Amniotic stem cell (primary cell): ENCODE data around the gene MAD1L1.

Source experiments
- DNase-seq: peaks from one replicate; lab custom pipeline; 2025; lab: John Stamatoyannopoulos, UW

Gene MAD1L1

DNA sequence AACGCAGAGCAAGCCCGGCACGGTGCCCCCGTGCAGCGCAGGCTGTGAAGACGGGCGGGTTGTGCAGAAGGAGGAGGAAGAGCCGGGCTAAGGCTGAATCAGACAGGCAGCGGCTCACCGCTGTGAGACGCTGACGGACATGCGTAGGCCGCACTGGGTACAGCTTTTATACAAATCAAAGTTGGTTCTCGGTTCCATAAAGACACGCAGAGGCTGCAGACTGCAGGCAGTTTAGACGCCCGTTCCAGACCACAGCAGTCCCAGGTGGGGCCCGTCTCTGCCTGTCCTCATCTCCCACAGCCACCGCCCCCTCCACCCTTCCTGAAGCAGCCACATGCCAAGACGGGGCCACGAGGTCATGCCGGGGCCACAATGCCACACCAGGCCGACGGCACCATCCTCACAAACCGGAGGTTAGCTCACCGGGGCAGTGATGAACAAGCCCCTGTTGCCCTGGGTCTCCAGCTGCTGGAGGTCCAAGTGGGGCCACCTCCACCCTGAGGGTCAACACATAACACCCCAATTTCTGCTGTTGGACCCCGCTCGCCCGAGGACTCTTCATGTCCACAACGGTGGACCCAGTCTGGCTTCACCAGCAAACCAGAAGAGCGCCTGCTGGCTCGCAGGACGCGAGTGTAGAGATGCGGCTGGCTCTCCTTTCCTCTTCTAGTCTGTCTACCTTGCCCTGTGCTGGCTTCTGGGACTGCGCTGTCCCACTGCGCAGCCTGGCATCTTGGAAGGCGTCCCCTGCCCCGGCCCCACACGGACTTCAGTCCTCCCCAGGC lies 335.5 kb downstream of the MAD1L1 start:
- DNase-seq, result no peak

DNA sequence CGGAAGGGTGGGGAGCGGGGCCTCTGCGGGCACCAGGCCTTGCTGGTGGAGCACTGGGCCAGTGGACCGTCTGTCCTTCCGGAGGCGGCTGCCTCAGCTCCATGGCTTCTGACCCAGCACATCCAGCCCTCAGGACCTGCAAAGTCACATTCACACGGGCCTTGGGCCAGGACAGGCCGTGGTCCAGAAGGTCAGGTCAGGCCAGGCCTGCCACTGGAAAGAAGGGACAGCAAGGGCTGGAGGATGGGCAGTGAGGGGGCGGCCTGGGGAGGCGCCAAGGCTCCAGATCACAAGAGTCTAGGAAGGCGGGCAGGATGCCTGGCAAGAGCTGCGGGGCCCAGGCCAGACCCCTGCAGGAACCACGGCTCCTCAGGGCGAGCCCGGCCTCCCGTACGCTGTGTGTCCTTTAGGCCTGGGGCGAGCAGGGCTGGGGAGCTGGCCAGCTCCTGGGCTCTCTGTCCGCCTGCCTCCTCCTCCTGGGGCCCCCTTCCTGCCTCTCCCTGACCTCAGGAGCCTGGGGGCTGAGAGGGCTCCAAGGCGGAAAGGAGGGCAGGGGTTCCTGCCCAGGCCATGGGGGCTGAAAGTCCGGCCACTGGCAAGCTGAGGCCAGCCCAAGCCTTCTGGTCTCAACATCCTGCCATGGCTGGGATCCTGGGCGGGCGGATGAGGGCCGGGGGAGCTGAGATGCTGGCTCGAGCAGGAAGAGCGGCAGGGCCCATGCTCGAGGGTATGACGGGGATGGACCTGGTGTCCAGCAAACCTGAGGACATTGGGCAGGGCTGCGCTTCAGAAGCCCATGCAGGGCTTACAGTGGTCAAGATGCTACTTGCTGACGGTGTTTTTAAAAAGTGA lies 336.9 kb downstream of the MAD1L1 start:
- DNase-seq, result no peak

DNA sequence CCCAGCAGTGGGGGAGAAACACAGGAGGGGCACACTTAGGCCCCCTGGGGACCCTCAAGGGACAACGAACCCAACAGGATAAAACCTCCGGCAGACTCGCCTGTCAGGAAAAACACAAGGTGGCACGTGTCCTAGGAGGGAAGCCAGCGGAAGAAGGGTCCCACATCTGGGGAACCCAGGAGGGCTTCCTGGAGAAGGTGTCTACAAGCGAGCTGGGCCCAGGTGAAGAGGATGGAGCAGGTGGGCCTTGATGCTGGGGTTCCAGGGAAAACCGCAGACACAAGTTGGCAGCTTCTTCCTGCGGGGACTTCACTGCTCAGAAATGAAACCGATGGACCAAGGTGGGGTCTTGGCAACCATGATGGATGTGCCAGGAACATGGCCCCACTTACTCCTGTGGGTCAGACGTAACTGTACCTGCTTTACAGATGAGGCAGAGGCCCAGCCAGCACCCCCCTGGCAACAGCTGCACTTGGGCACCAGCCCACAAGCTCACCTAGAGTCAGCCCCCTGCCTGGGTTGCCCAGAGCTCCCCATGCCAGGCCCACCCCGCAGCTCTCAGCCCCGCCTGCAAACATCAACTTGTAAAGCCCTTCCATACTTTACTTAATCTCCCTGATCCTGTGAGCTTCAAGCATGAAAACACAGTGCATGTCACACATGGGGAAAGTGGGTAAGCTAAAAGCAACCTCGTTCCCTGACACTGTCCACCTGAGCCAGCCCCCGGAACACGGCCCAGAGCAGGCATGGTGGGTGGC lies 337.7 kb downstream of the MAD1L1 start:
- DNase-seq, result no peak

DNA sequence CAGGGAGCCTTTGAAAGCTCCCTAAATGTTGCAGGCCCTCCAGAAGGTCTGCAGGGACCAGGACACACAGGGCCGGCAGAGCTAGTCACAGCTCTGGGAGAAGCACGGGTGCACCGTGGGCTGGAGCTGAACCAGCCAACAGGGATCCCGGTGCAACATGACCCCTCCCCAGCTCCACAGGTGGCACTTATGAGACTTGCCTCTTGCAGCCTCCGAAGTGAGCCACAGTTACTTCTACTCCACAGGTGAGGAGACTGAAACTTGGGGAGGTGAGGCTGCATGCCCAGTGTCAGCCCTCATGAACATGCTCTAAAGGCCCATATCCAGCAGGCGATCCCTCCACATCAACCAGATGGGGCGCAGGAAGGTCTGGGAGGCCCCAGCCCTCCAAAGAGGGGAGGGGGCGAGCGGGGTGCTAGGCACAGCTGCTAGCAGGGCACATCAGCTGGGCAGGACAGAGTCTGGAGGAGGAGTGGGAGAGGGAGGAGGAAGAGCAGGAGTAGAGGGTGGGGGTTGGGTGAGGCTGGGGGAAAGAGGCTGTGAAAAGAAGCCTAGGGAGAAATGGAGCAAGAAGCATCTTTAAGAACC lies 338.3 kb downstream of the MAD1L1 start:
- DNase-seq, result no peak

DNA sequence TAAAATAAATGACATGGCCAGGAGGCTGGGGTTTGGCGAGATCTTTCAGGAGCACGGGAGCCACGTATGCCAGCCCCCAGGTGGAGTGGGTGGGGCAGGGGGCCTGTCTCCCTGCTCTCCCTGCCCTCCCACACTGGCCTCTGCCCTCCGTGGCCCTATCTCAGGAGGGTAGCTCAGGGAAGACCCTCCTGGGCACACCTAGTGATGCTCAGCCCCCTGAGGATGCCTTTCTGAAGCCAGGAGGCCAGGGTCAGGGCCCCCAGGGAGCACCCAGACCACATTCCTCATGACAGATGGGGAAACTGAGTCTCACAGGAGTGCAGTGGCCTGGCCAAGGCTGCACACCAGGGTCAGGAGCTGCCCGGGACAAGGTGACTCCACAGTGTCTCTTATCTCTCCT lies 339.3 kb downstream of the MAD1L1 start:
- DNase-seq, result no peak

DNA sequence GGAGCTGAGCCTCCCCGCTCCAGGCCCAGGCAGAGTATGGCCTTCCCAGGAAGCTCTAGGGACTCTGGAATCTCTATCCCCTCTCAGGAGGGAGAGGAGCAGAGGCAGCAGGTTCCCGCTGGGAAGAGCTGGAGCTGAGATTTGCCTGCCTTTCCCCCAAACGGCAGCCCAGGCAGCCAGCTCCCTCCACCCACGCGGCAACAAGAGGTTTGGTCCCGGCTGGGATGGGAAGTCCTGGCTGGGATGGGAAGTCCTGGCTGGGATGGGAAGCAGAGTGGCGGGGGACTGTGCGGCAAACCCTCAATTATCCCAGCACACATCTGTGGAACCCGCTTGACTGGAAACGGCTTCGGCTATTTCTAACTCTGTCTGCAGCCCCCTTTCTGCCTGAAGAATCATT lies 339.7 kb downstream of the MAD1L1 start:
- no peak for DNase-seq

DNA sequence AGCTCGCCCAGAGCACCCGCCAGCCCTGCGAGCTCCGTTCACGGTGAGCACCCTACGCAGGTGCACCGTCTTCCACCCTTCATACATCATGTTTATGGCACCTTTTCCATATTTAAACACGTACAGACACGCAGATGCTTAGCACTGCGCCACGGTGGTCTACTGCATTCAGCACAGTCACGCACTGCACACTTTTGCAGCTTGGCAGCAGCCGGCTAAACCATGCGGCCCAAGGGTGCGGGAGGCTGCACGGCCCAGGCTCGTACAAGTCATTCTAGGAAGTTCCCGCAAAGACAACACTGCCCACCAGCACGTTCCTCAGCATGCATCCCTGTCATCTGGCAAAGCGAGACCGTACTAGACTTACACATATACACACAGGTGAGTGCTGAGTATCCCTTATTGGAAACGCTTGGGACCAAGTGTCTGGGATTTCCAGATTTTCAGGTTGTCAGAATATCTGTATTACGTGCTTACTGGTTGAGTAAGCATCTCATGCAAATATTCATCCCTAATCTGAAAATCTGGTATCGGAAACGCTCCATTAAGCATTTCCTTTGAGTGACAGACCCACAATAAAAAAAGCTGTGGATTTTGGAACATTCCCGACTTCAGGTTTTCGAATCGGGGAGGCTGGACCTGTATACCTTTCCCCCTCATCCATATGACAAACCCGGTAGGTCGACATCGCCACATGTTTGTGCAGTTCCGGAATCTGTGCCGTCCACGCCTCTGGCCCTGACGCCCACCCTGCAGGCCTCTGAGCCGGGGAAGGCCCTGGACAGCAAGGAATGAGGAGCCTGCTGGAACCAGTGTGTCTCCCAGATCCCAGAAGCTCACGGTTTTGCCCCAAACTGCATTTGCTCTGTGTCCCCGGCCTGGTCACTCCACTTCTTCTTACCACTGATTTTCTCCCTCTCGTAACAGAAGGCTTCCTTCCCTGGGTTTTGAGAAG lies 340.5 kb downstream of the MAD1L1 start:
- no peak for DNase-seq

DNA sequence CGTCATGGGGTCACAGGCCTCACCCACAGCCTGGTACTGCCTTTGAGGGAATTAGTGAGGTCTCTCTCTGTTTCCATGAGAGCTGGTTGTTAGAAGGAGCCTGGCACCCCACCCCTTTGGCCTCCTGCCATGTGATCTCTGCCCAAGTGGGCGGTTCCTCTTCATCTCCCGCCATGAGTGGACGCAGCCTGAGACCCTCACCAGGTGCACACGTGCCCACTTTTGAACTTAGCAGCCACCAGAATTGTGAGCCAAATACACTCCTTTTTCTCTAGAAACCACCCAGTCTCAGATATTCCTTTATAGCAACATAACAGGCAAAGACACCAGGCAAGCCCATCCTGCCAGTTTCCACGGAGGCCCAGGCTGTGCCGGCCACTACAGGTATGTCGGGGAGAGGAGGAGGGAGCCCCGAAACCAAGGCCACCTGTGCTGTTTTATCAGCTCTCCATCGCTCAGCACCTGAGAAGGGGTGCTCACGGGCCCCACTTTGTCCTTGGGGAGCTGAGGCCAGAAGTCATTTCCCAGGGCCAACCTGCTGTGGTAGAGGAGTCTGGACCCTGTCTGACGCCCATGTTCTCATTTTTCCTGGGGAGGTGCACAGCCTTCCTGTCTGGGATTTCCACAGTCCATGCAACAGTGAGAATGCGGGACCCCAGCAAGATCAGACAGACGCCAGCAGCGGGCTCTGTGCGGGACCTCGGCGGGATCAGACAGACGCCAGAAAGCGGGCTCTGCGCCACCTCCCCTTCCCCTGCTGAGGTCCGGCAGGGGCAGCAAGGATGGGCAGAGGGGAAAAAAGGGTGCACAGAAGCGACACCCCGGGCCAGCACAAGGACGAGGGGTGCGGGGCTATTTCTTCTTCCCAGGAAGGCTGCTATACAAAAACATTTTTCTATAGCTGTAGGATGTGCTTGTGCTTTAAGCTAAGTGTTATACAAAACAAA lies 342.2 kb downstream of the MAD1L1 start:
- DNase-seq, result no peak

DNA sequence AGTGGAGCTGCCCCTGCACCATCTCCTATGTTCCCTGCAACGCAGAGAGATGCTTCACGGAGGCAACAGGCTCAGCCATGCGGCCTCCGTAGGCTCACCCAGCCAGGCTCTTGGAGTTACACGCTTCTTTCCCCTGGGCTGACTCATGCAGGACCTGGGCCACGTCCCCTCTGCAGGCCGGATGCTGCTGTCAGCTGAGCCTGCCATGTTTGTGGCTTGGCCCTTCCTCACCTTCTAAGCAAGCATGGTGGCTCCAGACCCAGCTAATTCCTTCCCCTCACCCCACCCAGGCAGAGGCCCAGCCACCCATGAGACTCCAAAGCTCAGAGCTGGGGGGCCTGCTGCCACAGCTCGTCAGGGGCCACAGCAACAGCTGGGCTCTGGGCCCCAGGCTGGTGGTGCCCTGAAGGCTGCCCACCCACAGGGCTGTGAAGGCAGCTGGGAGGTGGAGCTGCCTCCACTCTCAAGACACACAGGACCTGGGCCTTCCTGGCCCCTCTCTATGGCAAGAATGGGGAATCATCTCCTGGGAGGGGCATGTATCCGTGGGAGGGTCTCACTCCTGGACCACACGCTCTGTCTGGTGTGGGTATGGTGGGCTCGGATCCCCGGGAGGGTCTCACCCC lies 343.1 kb downstream of the MAD1L1 start:
- no peak for DNase-seq

DNA sequence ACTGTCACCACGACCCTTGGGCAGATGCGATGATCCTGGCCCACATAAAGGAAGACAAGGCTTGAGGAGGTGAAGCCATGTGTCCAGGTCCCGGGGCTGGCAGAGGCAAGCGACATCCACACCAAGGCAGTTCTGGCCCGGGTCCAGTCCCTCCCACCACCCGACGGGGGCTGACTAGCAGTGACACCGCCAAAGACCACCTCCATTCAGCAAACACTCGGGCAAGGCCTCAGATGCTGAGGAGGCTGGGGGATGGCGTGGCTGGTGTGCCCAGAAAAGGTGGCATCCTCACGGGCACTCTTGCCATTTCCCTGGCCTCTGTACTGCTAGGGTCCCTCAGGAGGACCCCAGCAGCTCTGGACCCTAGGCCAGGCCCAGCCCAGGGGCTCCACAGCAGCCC lies 343.7 kb downstream of the MAD1L1 start:
- no peak for DNase-seq

DNA sequence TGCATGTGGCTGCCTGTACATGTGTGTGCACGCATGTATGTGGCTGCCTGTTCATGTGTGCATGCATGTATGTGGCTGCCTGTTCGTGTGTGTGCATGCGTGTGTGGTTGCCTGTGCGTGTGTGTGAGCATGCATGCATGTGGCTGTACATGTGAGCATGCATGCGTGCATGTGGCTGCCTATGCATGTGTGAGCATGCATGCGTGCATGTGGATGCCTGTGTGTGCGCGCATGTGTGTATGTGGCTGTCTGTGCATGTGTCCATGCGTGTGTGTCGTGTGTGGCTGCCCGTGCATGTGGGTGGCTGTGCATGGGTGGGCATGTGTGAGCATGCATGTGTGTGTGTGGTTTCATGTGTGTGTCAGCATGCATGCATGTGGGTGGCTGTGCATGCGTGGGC lies 344.3 kb downstream of the MAD1L1 start:
- DNase-seq, result no peak

DNA sequence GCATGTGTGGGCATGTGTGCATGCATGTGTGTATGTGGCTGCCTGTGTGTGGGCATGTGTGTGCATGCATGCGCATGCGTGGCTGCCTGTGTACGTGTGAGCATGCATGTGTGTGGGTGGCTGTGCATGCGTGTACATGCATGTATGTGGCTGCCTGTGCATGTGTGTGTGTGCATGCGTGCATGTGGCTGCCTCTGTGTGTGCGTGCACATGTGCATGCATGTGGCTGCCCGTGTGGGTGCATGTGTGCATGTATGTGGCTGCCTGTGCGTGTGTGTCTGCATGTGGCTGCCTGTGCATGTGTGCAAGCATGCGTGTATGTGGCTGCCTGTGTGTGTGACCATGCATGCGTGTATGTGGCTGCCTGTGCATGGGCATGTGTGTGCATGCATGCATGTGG lies 345.5 kb downstream of the MAD1L1 start:
- no peak for DNase-seq

DNA sequence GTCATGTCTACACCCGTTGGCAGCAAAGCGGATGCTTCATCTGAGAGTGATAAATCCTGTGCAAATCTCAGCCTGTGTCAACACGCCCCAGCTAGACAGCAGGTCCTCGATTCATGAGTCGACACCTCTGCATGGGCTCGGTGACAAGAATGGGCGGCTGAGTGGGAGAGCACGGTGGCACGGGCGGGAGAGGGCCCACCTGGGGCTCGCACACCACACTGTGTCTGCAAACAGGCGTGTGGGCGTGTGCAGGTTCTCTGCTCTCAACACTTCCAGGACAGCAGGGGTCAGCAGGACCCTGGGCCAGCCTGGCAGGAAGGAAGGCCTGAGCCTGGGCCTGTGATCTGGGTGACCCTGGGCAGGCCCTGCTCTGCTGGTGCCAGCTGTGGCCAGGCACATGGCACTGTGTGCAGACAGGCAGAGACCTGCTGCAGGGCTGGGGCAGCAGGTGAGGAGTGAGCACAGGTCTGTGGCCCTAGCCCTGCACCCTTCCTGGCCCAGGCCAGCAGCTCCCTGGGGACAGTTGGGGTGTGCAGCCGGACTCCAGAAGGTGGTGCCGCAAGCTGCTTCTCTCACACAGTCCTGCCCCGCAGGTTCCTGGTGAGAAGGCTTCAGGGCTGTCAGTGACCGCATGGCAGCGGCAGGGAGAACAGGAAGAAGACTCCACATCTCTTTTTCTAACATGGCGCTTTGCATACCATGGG lies 346.2 kb downstream of the MAD1L1 start:
- DNase-seq, result no peak

DNA sequence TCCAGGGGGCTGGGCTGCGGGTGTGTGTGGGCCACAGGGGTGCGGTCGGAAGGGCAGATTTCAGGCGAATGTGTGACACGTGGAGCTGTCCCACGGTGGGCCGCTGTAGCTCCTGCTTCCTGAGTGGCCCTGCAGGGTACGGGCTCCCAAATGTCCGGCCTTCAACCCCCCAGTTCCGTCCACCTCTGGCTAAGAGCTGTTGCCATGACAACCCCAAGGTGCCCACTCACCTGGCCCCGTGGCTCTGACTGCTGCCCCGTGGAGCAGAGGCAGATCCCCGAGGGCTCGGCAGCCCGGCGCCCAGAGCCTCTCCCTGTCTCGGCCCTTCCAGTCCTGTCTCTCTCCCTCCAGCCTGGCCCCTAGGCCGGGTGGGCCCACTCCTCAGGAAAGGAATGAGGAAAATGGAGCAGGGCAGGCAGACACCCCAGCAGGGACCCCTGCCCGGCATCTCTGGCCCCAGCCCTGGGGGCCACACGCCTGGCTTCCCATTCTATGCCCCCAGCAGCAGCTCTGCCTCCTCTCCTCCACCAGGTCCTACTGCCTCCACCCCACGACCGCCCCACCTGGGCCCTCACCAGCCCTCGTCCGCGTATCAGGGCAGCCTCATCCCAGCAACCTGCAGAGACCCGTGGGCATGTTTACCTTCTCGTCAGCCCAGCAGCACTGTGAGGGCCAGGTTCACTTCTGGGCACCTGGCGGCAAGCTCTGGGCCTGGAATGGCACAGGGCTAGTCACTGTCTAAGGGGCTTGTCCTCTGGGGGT lies 347.1 kb downstream of the MAD1L1 start:
- DNase-seq, result no peak

DNA sequence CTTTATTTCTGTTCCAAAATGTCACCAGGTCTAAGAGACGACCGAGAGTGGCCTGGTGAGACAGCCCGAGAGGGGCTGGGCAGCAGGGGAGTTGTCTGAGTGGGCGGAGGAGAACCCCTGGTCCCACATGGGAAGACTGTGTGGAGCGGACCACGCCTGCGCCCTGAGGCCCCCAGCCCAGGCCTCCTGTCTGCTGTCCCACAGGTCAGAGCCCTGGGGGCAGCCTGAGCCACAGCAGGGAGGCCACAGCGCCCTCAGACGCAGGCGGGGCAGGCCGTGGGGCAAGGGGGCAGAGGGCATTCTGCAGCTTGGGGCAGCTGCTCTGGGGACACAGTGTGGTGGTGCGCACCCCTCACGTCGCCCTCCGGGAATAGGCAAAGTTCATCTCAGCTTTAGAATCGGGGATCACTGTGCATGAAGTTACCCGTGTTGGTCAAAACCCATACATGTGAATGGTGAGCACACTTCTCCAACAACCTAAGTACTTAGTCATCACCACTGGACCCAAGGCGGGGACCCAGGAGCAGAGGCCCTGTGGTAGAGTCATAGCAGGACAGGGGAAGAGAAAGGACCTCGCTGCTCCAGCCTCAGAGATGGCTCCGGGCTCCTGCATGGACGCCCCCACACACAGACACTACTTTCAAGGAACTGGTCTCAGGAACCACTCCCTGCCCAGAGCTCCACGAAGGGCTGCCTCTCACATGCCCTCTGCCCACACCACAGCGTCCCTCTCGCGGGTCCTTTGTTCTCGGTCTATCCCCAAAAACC lies 348.0 kb downstream of the MAD1L1 start:
- DNase-seq, result no peak

DNA sequence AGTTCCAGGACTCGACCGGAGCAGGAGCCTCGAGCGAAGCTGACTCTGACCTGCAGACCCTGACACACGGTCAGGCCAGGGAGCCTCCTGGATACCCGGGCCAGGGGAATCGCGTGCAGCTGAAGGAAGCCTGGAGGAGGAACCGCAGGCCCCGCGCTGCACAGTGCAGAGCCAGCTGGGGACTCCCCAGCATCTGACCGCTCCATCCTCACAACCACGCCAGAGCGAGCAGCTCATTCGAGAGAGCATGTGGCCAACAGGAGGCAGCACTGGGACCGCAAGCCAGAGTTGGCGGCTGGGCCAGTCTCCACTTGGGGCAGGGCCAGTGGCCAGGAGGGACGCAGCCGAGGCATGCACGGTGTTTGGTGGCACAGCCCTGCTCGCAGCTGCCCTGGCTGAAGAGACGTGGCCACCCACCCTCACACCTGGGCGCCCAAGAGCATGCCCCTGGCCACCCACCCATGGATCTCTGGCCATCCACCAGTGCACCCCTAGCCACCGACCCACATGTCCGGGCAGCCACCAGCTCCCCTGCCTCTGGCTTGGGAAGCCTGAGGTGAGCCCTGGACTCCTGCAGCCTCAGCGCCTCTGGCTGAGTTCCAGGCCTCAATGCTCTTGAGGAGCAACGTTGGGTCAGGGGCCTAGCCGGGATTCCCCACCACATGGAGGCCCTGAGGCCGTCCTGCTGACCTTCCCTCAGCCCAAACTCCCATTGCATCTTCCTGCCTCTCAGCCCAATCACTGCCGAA lies 348.7 kb downstream of the MAD1L1 start:
- no peak for DNase-seq
